Bronchial epithelial cell (primary cell): Measurements from ENCODE around the gene KAZN. TPM values are rescaled to one million over a fixed set of nuclear protein-coding genes. Genes with fewer than 3 reads are reported as not detected.
"Not testable (repeated sequence)": the region's sequence is repeated elsewhere in the genome, so short reads cannot be mapped to it uniquely, and the experiment has no call there.

Source experiments
- DNase-seq: peaks from one replicate; pipeline ENCODE4 v3.0.0-alpha.2; 2010; ENCODE audit warnings: low read depth
- FAIRE-seq: peaks from 2 replicates; lab custom pipeline; 2011; peaks lifted over from hg19 to GRCh38; lab: Jason Lieb, UNC
- H3K27me3 ChIP-seq: 2 replicates; pipeline ENCODE4 v1.5.1; 2011; ENCODE audit warnings: low read length; ENCODE audit not compliant: control insufficient read depth, insufficient read depth
- H3K36me3 ChIP-seq: 2 replicates; pipeline ENCODE4 v1.5.1; 2011; ENCODE audit warnings: low read length; ENCODE audit not compliant: control insufficient read depth, insufficient read depth
- H3K4me3 ChIP-seq: 2 replicates; pipeline ENCODE4 v1.5.1; 2011; ENCODE audit warnings: mild to moderate bottlenecking, low read depth, low read length, control low read depth
- total RNA-seq: library from RNA; depleted of rRNA; stranded (reverse); fragments of >200 nt; gene quantifications from 2 replicates; pipeline ENCODE4 v1.2.1, GENCODE V29; 2014
- TF ChIP-seq, protein P1 (sequence below): IDR thresholded peaks from 2 replicates; pipeline ENCODE4 v1.5.1; 2011; ENCODE audit warnings: mild to moderate bottlenecking, moderate library complexity, low read length, control low read depth, inconsistent platforms; ENCODE audit not compliant: insufficient read depth, severe bottlenecking

Gene KAZN
- total RNA-seq, 1 donor from 2014 or later, result 4.7 TPM

DNA sequence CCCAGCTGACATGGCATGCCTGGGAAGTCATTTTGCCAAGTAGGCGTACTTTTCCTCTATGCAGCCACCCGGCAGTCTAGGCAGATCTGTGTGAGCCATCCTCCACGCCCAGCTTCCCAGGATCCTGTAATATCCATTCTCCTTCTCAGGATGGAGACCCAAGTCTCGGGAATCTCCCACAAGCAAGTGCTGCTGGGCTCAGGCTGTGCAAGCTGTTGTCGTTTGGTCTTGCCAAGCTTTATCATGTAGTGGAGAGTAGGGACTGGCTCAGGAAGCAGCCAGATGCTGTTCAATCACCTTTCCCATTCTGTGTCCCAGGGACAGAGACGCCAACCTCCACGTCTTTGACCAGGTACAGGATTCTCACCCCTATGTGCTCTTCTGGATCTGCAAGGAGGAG lies 363.9 kb downstream of the KAZN start:
- Histone ChIP-seq H3K4me3 (no peak overlapping the region), H3K27me3 (no peaks in the 10 kb centered on the region), H3K36me3 (peaks cover 6% of the 10 kb centered on the region)
- FAIRE-seq (no peak), DNase-seq (no peak)
- TF ChIP-seq, protein P1, sequence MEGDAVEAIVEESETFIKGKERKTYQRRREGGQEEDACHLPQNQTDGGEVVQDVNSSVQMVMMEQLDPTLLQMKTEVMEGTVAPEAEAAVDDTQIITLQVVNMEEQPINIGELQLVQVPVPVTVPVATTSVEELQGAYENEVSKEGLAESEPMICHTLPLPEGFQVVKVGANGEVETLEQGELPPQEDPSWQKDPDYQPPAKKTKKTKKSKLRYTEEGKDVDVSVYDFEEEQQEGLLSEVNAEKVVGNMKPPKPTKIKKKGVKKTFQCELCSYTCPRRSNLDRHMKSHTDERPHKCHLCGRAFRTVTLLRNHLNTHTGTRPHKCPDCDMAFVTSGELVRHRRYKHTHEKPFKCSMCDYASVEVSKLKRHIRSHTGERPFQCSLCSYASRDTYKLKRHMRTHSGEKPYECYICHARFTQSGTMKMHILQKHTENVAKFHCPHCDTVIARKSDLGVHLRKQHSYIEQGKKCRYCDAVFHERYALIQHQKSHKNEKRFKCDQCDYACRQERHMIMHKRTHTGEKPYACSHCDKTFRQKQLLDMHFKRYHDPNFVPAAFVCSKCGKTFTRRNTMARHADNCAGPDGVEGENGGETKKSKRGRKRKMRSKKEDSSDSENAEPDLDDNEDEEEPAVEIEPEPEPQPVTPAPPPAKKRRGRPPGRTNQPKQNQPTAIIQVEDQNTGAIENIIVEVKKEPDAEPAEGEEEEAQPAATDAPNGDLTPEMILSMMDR, result no peak

DNA sequence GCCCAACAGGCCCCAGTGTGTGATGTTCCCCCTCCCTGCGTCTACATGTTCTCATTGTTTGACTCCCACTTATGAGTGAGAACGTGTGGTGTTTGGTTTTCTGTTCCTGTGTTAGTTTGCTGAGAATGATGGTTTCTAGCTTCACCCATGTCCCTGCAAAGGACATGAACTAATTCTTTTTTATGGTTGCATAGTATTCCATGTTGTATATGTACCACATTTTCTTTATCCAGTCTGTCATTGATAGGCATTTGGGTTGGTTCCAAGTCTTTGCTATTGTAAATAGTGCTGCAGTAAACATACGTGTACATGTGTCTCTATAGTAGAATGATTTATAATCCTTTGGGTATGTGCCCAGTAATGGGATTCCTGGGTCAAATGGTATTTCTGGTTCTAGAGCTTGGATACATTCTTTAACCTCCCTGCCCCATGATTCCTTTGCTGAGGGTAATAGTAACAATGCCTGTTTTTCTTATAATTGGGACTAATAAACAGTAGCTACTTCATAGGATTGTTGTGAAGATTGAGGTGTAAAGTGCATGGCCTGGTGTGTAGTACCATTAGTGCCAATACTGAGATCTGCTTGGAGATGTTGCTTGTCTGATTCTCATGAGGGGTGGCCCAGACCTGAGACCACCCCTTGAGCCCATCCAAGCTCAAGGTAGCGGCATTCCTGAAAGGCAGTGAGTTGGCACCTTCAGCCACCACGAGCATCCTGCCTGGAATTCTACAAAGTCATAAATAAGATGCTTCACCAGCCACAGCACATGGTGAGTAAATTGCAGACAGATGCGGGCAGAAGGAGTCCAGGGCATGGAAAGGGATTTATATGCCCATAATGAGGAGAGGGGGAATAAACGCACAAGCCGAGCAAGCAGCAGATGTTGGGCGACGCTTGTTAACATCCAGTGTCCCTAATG lies 365.6 kb downstream of the KAZN start:
- DNase-seq, H3K27me3 ChIP-seq, H3K36me3 ChIP-seq, H3K4me3 ChIP-seq: not testable (repeated sequence)
- peak; percentile 58 for FAIRE-seq

DNA sequence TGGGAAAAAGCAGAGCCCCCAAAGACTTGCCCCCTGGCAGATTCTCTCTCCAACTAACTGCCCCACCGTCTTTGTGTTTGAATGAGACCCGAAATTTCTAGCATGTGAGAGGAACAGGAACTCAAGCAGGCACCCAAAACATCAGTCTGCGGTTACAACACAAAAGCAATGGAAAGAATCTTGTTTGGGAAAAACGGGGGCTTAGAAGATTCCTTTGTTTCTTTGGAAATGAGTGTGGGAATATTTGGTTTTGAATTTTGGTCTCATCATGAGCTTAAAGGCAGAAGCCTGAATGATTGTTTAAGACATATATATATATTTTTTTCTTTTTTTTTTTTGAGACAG lies 366.2 kb downstream of the KAZN start:
- H3K36me3 ChIP-seq, result peaks cover 6% of the 10 kb centered on the region
- no peak for FAIRE-seq

DNA sequence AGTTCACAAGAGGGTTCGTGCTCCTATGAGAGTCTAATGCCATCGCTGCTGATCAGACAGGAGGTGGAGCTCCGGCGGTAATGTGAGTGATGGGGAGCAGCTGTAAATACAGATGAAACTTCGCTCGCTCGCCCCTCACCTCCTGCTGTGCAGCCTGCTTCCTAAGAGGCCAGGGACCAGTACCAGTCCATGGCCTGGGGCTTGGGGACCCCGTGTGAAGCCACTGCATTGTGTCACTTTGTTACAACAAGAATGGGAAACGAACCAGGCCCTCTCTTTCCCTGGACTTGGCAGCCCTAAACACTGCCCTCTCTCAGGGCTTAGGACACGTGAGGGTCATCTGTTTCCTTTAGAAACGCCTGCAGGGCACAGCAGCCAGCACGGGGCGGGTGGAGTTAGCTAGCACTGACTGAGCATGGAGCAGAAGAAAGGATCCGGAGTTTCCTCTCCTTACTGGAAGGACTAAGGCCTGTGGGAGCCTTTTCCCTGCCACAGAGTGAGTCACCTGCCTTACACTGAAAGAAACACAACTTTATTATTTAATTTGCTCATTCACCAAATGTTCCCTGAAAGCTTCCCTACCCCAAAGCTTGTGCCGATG lies 369.9 kb downstream of the KAZN start:
- TF ChIP-seq, protein P1, result no peak
- H3K27me3 ChIP-seq, result no peaks in the 10 kb centered on the region
- no peaks in the 10 kb centered on the region for H3K36me3 ChIP-seq
- no peak overlapping the region for H3K4me3 ChIP-seq
- no peak for FAIRE-seq
- DNase-seq, result peak; percentile 54

More for the DNA sequence above, 366.2 kb downstream of the KAZN start:
- no peak for DNase-seq
- Histone ChIP-seq H3K4me3 (no peak overlapping the region), H3K27me3 (no peaks in the 10 kb centered on the region)
- TF ChIP-seq, protein P1, result no peak

DNA sequence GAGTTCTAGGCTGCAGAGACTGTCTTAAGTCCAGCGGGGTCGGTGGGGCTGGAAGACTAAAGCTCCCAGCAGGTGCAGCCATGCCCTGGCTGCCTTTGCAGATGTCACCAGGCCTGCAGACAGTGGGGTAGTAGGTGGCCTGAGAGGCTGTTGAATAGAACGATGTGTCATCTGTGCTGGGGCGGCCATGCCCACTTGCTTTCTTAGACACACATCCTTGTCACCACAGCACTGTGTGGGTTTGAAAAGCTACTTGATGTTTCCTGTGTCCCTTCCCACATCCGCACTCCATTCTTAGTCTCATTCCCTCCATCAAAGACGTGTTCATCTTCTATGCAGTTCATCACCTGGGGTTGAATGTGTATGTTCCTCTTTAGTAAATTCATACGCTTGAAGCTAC lies 370.5 kb downstream of the KAZN start:
- Histone ChIP-seq H3K36me3 (no peaks in the 10 kb centered on the region), H3K4me3 (no peak overlapping the region), H3K27me3 (no peaks in the 10 kb centered on the region)
- TF ChIP-seq, protein P1, result no peak
- FAIRE-seq (no peak), DNase-seq (no peak)

DNA sequence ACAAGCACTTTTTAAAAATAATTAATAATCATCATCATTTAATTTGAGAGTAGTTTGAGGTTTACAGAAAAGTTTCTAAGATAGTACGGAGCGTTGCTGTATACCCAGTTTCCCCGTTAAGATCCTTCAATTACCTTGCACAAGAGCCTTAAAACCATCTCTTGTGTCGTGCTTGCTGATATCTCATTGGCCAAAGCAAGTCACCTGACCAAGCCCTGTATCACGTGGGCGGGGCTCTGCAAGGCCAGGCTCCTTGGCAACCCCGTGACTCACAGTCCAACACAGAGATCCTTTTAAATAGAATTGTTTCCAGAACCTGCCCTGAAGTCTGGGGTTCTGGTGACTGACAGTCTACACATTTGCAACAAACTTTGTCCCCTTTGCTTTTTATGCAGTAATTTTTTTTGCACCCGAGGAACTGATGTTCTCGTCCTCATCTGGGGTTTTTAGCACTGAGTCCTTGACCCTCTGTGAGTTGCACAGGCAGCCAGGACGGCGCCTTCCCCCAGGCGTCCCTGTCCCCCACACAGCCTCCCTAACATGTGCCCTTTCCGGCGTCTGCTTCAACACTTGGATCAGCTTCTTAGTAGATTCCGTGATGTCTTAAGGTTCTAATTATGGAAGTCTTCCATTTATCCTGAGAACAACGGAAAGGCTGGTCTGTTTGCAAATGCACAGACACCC lies 371.8 kb downstream of the KAZN start:
- peak; percentile 75 for DNase-seq
- Histone ChIP-seq H3K27me3 (no peaks in the 10 kb centered on the region), H3K36me3 (no peaks in the 10 kb centered on the region), H3K4me3 (no peak overlapping the region)
- FAIRE-seq, result peak; percentile 43
- TF ChIP-seq, protein P1, result no peak
